Central memory CD8-positive, alpha-beta T cell (primary cell): ENCODE measurements around the gene DOCK6.
A peak's percentile ranks its signal among the peaks of the same experiment; 100 is the strongest.

ENCODE experiments used
- ATAC-seq: fragments of 150-1000 bp; cut with Tn5 transposase; replicated peaks from 2 replicates; pipeline ENCODE4 v1.10.0; 2022; ENCODE audit warnings: mild to moderate bottlenecking, moderate FRiP score, moderate number of reproducible peaks; ENCODE audit not compliant: poor library complexity, severe bottlenecking; ENCODE audit errors: extremely low read depth
- DNase-seq, 2 donors: peaks; one replicate each; pipeline ENCODE4 v3.0.0; 2021; ENCODE audit warnings: low spot score in 2 of 2
- H3K27ac Mint-ChIP-seq: one replicate; pipeline ENCODE4 v1.8.0; 2022; ENCODE audit warnings: low read depth, mild to moderate bottlenecking, moderate library complexity, mixed read lengths
- H3K27me3 Mint-ChIP-seq: one replicate; pipeline ENCODE4 v1.8.0; 2022; ENCODE audit warnings: mixed read lengths
- H3K36me3 Mint-ChIP-seq: one replicate; pipeline ENCODE4 v1.8.0; 2022; ENCODE audit warnings: mild to moderate bottlenecking, moderate library complexity, mixed read lengths; ENCODE audit not compliant: insufficient read depth
- H3K4me1 Mint-ChIP-seq: one replicate; pipeline ENCODE4 v1.8.0; 2022; ENCODE audit warnings: mixed read lengths
- H3K4me3 Mint-ChIP-seq: one replicate; pipeline ENCODE4 v1.8.0; 2022; ENCODE audit warnings: mild to moderate bottlenecking, moderate library complexity, mixed read lengths
- H3K9me3 Mint-ChIP-seq: one replicate; pipeline ENCODE4 v1.8.0; 2022; ENCODE audit warnings: mixed read lengths

Gene DOCK6

DNA sequence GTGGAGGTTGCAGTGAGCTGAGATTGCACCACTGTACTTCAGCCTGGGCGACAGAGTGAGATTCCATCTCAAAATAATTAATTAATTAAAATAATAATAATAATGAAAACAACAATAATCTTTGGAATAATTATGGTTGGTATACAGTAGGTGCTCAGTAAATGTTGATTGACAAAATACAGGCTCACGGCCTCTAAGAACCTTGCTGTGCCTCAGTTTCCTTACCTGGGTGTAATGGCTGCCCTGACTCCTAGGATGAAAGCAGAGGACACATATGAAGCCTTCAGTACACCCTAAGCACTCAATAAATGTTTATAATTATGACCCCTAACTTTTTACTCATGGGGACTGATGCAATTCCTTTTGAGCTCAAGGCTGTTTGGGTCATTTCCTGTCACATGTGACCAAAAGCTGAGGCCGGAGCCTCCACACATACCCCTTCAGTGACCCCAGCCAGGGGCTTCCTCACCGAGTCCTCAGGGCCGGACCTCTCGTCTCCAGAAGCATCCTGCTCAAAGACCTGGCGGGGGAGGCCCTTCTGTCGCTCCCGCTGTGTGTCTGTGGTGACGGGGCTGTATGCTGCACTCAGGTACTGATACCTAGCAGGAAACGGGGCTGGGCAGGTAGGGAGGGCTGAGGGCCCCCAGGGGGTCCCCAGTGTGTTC, 10.5 kb downstream of the DOCK6 start:
- no peak for ATAC-seq
- no peaks in the 10 kb centered on the region for H3K9me3 Mint-ChIP-seq
- peaks cover 4% of the 10 kb centered on the region for H3K27me3 Mint-ChIP-seq
- H3K4me3 Mint-ChIP-seq, result no peak overlapping the region
- no peak overlapping the region for H3K27ac Mint-ChIP-seq
- DNase-seq, result no peak
- H3K4me1 Mint-ChIP-seq, result no peaks in the 10 kb centered on the region
- H3K36me3 Mint-ChIP-seq, result no peaks in the 10 kb centered on the region

DNA sequence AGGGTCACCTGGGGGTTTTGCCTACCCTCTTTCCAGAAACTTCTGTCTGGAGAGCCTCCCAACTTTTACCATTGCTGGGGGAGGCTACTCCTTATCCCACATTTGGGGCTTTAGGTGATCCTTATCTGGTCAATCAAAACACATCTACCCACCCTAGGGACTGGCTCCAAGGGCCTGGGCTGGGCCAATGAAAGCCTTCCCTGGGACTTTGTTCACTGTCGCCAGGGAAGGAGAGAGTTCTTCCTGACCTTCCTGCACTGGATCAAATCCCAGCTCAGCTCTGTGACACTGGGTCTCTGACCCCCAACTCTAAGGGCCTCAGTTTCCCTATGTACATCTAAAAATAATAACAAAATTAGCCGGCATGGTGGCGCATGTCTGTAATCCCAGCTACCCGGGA, 11.1 kb downstream of the DOCK6 start:
- Mint-ChIP-seq H3K27ac (no peak overlapping the region), H3K4me1 (no peaks in the 10 kb centered on the region), H3K27me3 (peaks cover 9% of the 10 kb centered on the region), H3K36me3 (no peaks in the 10 kb centered on the region), H3K4me3 (no peak overlapping the region), H3K9me3 (no peaks in the 10 kb centered on the region)
- DNase-seq, result no peak
- ATAC-seq, result no peak

DNA sequence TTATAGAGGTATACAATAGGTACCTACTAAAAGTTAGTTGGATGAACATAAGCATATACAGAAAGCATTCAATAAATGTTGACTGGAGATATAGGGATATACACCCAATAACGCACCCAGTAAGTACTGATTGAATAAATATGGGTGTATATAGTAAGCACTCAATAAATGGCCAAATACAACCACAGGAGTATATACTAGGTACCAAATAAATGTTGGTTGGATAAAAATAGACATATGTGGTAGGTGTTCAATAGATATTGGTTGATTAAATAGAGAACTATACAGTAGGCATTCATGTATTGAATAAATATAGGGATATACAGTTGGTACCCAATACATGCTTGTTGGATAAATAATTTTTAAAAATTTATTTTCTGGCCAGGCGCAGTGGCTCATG, 13.5 kb downstream of the DOCK6 start:
- Mint-ChIP-seq H3K4me3 (no peak overlapping the region), H3K27me3 (peaks cover 11% of the 10 kb centered on the region), H3K36me3 (no peaks in the 10 kb centered on the region), H3K4me1 (peaks cover under 1% of the 10 kb centered on the region), H3K9me3 (no peaks in the 10 kb centered on the region), H3K27ac (no peak overlapping the region)
- no peak for ATAC-seq
- DNase-seq, result no peak

DNA sequence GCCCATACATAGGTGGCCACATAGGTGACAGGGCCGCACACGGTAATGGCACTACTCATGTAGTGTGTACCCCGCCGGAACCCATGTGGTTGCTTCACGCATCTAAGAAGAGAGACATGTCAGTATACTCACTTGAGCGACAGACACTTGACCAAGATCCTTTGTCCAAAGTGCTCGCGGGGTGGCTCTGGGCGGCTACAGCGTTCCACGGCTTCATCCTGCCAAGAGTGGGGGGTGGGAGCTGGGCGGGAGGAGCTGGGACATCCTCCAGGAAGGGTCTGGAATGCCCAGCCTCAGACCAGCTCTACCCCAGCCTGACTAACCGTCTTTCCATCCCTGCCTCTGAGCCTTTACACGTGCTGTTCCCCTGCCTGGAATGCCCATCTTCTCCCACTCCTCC, 14.4 kb downstream of the DOCK6 start:
- ATAC-seq, result no peak
- H3K4me3 Mint-ChIP-seq, result no peak overlapping the region

DNA sequence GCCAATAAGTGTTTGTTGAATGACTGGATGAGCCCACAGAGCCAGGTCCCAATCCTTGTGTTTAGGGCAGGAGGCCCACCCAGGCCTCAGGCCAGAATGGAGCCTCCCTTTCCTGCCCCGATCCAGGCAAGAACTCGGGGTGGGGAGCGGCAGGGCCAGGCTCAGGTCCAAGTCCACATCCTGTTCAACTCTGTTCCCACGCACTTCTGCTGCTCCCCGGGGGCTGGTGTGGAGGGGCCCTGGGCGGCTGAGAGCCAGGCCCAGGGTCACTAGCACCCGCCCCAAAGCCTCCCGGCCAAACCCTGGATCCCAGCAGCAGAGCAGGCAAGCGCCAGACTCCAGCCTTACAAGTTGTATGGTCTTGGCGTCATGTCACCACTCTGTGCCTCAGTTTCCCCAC, 14.9 kb downstream of the DOCK6 start:
- Mint-ChIP-seq H3K4me1 (peaks cover 5% of the 10 kb centered on the region), H3K36me3 (no peaks in the 10 kb centered on the region), H3K9me3 (no peaks in the 10 kb centered on the region), H3K27ac (no peak overlapping the region), H3K4me3 (no peak overlapping the region), H3K27me3 (peaks cover 18% of the 10 kb centered on the region)
- DNase-seq (no peak), ATAC-seq (no peak)

More for the DNA sequence above, 14.4 kb downstream of the DOCK6 start:
- no peak overlapping the region for H3K27ac Mint-ChIP-seq
- H3K27me3 Mint-ChIP-seq, result peaks cover 13% of the 10 kb centered on the region
- no peak for DNase-seq
- no peaks in the 10 kb centered on the region for H3K9me3 Mint-ChIP-seq
- peaks cover 5% of the 10 kb centered on the region for H3K4me1 Mint-ChIP-seq
- H3K36me3 Mint-ChIP-seq, result no peaks in the 10 kb centered on the region

DNA sequence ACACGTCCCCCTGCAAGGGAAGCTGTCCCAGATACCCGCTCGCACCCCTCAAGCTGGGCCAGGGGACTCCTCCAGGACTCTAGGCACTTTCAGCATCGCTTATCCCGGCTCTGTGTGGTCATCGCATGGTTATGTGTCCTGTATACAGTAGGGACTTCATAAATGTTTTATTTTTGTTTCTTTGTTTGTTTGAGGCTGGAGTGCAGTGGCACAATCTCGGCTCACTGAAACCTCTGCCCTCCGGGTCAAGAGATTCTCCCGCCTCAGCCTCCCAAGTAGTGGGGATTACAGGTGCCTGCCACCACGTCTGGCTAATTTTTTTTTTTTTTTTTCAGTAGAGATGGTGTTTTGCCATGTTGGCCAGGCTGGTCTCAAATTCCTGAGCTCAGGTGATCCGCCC, 15.4 kb downstream of the DOCK6 start:
- H3K27ac Mint-ChIP-seq, result no peak overlapping the region
- DNase-seq, result no peak
- H3K27me3 Mint-ChIP-seq, result peaks cover 20% of the 10 kb centered on the region
- no peaks in the 10 kb centered on the region for H3K9me3 Mint-ChIP-seq
- no peak overlapping the region for H3K4me3 Mint-ChIP-seq
- no peak for ATAC-seq
- peaks cover 5% of the 10 kb centered on the region for H3K4me1 Mint-ChIP-seq
- H3K36me3 Mint-ChIP-seq, result no peaks in the 10 kb centered on the region

DNA sequence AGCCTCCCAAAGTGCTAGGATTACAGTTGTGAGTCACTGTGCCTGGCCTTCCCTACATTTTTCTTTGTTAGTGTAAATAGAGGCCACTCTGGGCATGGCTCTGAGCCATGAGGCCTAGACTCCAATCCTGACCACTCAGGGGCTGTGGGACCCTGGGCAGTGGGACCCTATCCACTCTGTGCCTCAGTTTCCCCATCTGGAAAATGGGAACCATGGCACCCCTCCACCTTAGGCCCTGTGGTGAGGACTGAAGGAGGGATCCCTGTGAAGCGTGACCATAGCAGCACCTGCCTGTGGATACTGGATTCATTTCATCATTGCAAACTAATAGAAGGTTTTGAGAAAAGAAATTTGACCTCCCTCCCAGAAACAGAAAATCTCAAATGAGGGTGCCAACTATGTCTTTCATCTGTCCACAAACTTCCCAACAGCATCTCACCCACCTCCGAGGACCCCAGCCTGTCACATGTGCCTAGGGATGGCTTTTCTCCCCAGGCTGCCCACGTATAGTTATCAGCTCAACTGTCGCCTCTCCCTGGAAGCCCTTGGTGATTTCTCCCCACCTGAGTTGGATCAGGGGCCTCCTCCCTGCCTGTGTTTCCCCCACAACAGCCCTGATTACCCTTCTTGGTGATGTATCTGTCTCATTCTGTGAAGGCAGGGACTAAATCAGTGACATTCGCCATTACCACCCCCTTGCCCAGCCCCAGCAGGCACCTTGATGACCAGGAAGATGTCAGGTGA, 17.3 kb downstream of the DOCK6 start:
- peaks cover 5% of the 10 kb centered on the region for H3K4me1 Mint-ChIP-seq
- DNase-seq, result no peak
- H3K4me3 Mint-ChIP-seq, result no peak overlapping the region
- no peaks in the 10 kb centered on the region for H3K9me3 Mint-ChIP-seq
- ATAC-seq, result no peak
- peaks cover 20% of the 10 kb centered on the region for H3K27me3 Mint-ChIP-seq
- H3K36me3 Mint-ChIP-seq, result no peaks in the 10 kb centered on the region
- no peak overlapping the region for H3K27ac Mint-ChIP-seq

DNA sequence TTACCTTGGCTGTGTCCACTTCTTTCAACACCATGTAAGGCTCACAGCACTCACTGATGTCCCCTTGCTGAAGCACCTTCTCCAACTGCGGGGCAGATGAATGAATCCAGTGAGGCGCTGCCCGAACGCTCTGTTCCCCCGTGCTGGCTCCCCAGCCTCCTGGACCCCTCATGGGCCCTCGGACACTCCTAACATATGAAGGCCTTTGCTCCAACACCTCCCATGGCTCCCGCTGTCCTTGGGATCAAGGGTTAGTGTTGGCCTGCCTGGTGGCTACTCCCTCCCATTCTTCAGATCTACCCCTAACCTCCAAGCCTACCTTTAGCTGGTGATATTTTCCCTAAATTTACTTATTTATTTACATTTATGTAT, 18.5 kb downstream of the DOCK6 start:
- H3K27ac Mint-ChIP-seq, result no peak overlapping the region
- peaks cover 5% of the 10 kb centered on the region for H3K4me1 Mint-ChIP-seq
- H3K4me3 Mint-ChIP-seq, result no peak overlapping the region

DNA sequence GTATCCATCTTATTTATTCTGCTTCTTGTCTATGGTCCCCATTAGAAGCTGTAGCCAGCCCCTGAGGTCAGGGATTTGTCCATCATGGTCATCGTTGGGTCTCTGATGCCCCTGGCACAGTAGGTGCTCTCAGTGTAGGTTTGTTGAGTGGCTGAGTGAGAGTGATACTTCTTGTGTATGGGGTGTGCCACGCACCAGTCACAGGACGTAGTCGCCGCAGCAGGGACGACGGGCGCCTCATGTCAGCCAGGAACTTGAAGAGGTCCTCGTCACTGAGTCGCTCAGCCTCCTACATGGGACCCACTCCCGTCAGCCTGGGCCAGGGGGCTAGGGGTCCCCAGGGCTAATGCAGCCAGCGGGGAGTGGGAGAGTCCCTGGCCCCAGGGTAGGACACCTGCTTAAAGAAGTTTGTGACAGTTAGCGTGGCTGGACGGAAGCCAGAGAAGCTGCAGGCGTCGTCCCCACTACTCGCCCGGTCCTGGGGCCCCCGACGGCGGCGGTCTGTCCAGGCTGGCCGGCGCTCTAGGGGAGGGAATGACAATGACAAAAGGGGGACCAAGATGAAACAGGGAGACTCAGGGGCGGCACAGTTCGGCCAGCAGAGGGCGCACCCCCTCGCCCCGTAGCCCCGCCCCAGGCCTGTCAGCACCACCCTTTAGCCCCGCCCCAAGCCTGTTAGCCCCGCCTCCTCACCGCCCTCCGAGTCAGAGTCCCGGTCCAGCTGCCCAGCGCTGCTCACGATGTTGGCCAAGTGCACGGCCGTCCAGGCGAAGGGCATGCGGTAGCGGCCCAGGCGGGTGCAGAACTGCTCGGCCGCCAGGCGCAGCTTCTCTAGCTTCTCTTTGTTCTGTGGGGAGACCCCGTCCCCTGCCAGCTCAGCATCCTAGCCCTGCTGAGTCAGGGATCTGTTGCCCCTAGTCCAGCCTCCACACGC, 19.2 kb downstream of the DOCK6 start:
- H3K4me3 Mint-ChIP-seq, result no peak overlapping the region

More for the DNA sequence above, 18.5 kb downstream of the DOCK6 start:
- Mint-ChIP-seq H3K36me3 (no peaks in the 10 kb centered on the region), H3K27me3 (peaks cover 20% of the 10 kb centered on the region), H3K9me3 (no peaks in the 10 kb centered on the region)
- no peak for DNase-seq
- no peak for ATAC-seq

DNA sequence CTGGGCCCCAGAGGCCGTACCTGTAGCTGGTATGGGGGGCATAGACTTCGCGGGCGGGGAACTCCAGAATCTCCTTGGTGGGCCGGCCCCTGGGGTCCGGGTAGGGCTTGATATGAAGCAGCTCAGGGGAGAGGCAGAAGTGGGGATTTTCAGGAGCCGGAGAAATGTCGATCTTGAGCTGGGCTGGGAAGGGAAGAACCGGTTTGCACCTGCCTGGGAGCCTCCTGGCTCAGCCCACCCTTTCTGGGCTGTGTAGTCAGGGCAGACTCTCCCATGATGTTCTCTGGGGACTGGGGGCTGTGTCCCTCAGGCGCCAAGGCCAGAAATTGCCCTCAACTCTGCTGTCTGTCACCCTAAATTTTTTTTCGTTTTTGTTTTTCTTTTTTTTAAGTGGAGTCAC, 20.3 kb downstream of the DOCK6 start:
- H3K27me3 Mint-ChIP-seq, result peaks cover 19% of the 10 kb centered on the region
- peaks cover 5% of the 10 kb centered on the region for H3K4me1 Mint-ChIP-seq
- H3K4me3 Mint-ChIP-seq, result no peak overlapping the region

More for the DNA sequence above, 19.2 kb downstream of the DOCK6 start:
- DNase-seq, result peak; percentile 35 to 74
- Mint-ChIP-seq H3K27ac (no peak overlapping the region), H3K36me3 (no peaks in the 10 kb centered on the region), H3K4me1 (peaks cover 5% of the 10 kb centered on the region), H3K9me3 (no peaks in the 10 kb centered on the region), H3K27me3 (peaks cover 20% of the 10 kb centered on the region)
- ATAC-seq, result no peak

DNA sequence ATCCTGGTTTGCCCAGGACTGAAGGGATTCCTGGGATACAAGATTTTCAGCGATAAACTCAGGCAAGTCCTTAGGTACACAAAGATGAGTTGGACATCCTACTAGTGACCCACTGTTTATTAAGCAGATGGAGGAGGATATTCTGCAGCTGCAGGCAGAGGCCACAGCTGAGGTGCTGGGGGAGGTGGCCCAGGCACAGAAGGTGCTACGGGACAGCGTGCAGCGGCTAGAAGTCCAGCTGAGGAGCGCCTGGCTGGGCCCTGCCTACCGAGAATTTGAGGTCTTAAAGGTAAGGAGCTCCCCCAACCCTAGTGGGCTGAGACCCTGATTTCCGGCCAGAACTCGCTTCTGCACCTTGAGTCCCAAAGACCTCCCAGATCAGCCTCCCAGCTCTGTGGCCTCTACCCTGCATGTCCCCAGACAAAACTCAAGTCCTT, 22.3 kb downstream of the DOCK6 start:
- DNase-seq (no peak), ATAC-seq (no peak)
- Mint-ChIP-seq H3K27ac (no peak overlapping the region), H3K4me1 (peaks cover 5% of the 10 kb centered on the region), H3K9me3 (no peaks in the 10 kb centered on the region), H3K4me3 (no peak overlapping the region), H3K27me3 (peaks cover 9% of the 10 kb centered on the region), H3K36me3 (no peaks in the 10 kb centered on the region)

More for the DNA sequence above, 20.3 kb downstream of the DOCK6 start:
- DNase-seq, result no peak
- Mint-ChIP-seq H3K27ac (no peak overlapping the region), H3K36me3 (no peaks in the 10 kb centered on the region), H3K9me3 (no peaks in the 10 kb centered on the region)
- no peak for ATAC-seq

DNA sequence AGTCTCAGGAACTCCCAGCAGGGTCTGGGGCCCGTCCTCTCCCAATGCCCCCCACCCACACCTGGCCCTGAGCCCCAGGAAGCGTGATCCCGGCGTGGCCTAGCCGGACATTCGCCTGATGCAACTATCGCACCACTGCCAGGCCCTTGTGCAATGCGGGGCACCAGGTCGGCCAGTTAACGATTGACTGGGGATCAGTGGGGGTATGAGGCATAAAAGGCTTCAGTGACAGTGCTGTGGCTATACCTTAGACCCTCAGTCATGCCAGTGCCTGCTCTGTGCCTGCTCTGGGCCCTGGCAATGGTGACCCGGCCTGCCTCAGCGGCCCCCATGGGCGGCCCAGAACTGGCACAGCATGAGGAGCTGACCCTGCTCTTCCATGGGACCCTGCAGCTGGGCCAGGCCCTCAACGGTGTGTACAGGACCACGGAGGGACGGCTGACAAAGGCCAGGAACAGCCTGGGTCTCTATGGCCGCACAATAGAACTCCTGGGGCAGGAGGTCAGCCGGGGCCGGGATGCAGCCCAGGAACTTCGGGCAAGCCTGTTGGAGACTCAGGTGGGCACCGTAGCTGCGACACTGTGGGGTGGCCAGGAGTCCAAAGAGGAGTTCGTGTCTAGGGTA, 22.8 kb downstream of the DOCK6 start, which contains the start of gene ANGPTL8:
ANGPTL8 (plus strand) TSS at position 243 of the 624 bp plus-strand sequence; CDS start at position 262, 19 bp downstream.
- DNase-seq (no peak), ATAC-seq (no peak)
- H3K27ac Mint-ChIP-seq, result no peak within 1 kb of the TSS
- peaks cover 9% of the 10 kb centered on the region for H3K27me3 Mint-ChIP-seq
- no peaks in the 10 kb centered on the region for H3K36me3 Mint-ChIP-seq
- H3K9me3 Mint-ChIP-seq, result no peaks in the 10 kb centered on the region
- no peak within 1 kb of the TSS for H3K4me3 Mint-ChIP-seq
- peaks cover 5% of the 10 kb centered on the region for H3K4me1 Mint-ChIP-seq
